K562 (cell line): Measurements from ENCODE around the gene BNIP5. TPM values are rescaled to one million over a fixed set of nuclear protein-coding genes. Genes with fewer than 3 reads are reported as not detected.
A peak's percentile ranks its signal among the peaks of the same experiment; 100 is the strongest.

Experiments used
- BACH1 ChIP-seq: fragments of 200-800 bp; sonication (Bioruptor generic); IDR thresholded peaks from 2 replicates; pipeline ENCODE4 v1.6.1; 2016; ENCODE audit warnings: missing genetic modification characterization, missing compliant biosample characterization
- BMI1 ChIP-seq: fragments of 150-350 bp; IDR thresholded peaks from 2 replicates; pipeline ENCODE4 v1.6.1; 2014; ENCODE audit warnings: low read length
- CREB1 ChIP-seq, 2 experiments: sonication (generic) in 1 of 2; formaldehyde crosslinking in 1 of 2; IDR thresholded peaks; 2 replicates each; pipeline versions ENCODE4 v1.6.1 to v1.8.0; 2012 to 2022; ENCODE audit warnings: inconsistent platforms in 1 of 2, mild to moderate bottlenecking in 1 of 2, missing genetic modification reagents in 1 of 2, moderate library complexity in 1 of 2
- FOSL1 ChIP-seq: fragments of 200-800 bp; sonication (Bioruptor generic); conservative IDR thresholded peaks from 2 replicates; pipeline ENCODE4 v1.6.1; 2016; ENCODE audit warnings: missing genetic modification characterization, missing compliant biosample characterization
- GABPB2 ChIP-seq: fragments of 250-450 bp; sonication (Bioruptor Pico); conservative IDR thresholded peaks from 2 replicates; pipeline ENCODE4 v1.5.1; 2021; ENCODE audit warnings: mild to moderate bottlenecking
- HDAC8 ChIP-seq: fragments of 450-650 bp; IDR thresholded peaks from 2 replicates; pipeline ENCODE4 v1.6.1; 2016; ENCODE audit warnings: mild to moderate bottlenecking, missing genetic modification characterization, moderate library complexity, missing compliant biosample characterization
- HMG20B ChIP-seq: fragments of 250-450 bp; sonication (Bioruptor Pico); IDR thresholded peaks from 2 replicates; pipeline ENCODE4 v1.5.0; 2021; ENCODE audit warnings: mild to moderate bottlenecking
- KDM5B ChIP-seq: fragments of 200-600 bp; sonication (generic); IDR thresholded peaks from 2 replicates; pipeline ENCODE4 v1.6.1; 2012; ENCODE audit warnings: low read depth, mild to moderate bottlenecking, moderate library complexity, low read length, control low read depth, inconsistent platforms; ENCODE audit not compliant: insufficient replicate concordance
- KLF16 ChIP-seq: IDR thresholded peaks from 2 replicates; pipeline ENCODE4 v1.6.1; 2016; ENCODE audit warnings: antibody characterized with exemption
- L3MBTL2 ChIP-seq: fragments of 450-650 bp; IDR thresholded peaks from 2 replicates; pipeline ENCODE4 v1.6.1; 2016; ENCODE audit warnings: mild to moderate bottlenecking, moderate library complexity
- MCM7 ChIP-seq, 2 experiments: fragments of 450-650 bp; IDR thresholded peaks; 2 replicates each; pipeline ENCODE4 v1.6.1; 2016 to 2018
- MYC ChIP-seq, 2 experiments: fragments of 250-450 bp in 1 of 2; sonication (Bioruptor Pico) in 1 of 2; IDR thresholded peaks; 2 replicates each; pipeline versions ENCODE4 v1.5.1 to v1.6.1; 2012 to 2021; ENCODE audit warnings: low read depth in 2 of 2, borderline replicate concordance in 1 of 2, improper control_type of control experiment in 1 of 2, low read length in 1 of 2, mild to moderate bottlenecking in 1 of 2, moderate library complexity in 1 of 2
- PHB2 ChIP-seq: fragments of 450-650 bp; IDR thresholded peaks from 2 replicates; pipeline ENCODE4 v1.6.1; 2017; ENCODE audit warnings: low read depth
- PHF20 ChIP-seq: fragments of 450-650 bp; IDR thresholded peaks from 2 replicates; pipeline ENCODE4 v1.6.1; 2018; ENCODE audit not compliant: partially characterized antibody
- PURB ChIP-seq: sonication (generic); formaldehyde crosslinking; IDR thresholded peaks from 2 replicates; pipeline ENCODE4 v1.9.0; 2021; ENCODE audit warnings: low read depth, mild to moderate bottlenecking, missing genetic modification reagents
- SOX6 ChIP-seq: fragments of 450-650 bp; IDR thresholded peaks from 2 replicates; pipeline ENCODE4 v1.6.1; 2014; ENCODE audit warnings: mild to moderate bottlenecking
- SRSF3 ChIP-seq: fragments of 200-400 bp; formaldehyde crosslinking; IDR thresholded peaks from 2 replicates; pipeline ENCODE4 v1.6.1; 2016; ENCODE audit warnings: mild to moderate bottlenecking, low read length, moderate library complexity; ENCODE audit not compliant: insufficient read depth
- TOE1 ChIP-seq, 2 experiments: fragments of 450-650 bp in 1 of 2; sonication (generic) in 1 of 2; formaldehyde crosslinking in 1 of 2; IDR thresholded peaks; 2 replicates each; pipeline versions ENCODE4 v1.7.1 to v1.8.0; 2016 to 2022; ENCODE audit warnings: borderline replicate concordance in 2 of 2, mild to moderate bottlenecking in 2 of 2, antibody characterized with exemption in 1 of 2, inconsistent platforms in 1 of 2, low read depth in 1 of 2, missing genetic modification reagents in 1 of 2, moderate library complexity in 1 of 2
- ZC3H4 ChIP-seq: sonication (generic); formaldehyde crosslinking; IDR thresholded peaks from 2 replicates; pipeline ENCODE4 v1.9.0; 2021; ENCODE audit warnings: missing genetic modification reagents, borderline replicate concordance
- polyA plus RNA-seq, 8 experiments: library from polyadenylated mRNA; depleted of rRNA in 4 of 8; stranded (reverse) in 5 of 8; unstranded in 3 of 8; fragments of >200 nt; fragmentation: Nextera tagmentation in 2 of 8; fragmentation: Illumina TruSeq in 1 of 8; extraction: Ambion mirVana in 2 of 8; extraction: Trizol in 1 of 8; gene quantifications; 2 replicates each; pipeline versions ENCODE4 v1.2.1 to v1.2.3, GENCODE V29; 2011 to 2014; ENCODE audit warnings: inconsistent platforms in 1 of 8, missing spikeins in 1 of 8
- total RNA-seq, 7 experiments: library from RNA; depleted of rRNA in 6 of 7; stranded (reverse); fragments of >200 nt in 6 of 7; fragmentation: Illumina TruSeq in 2 of 7; extraction: Trizol in 2 of 7; gene quantifications; 2 replicates each; pipeline versions ENCODE4 v1.2.1 to v1.2.3, GENCODE V29; 2011 to 2021; ENCODE audit warnings: low replicate concordance in 1 of 7
- TF ChIP-seq, protein P1 (sequence below): fragments of 450-650 bp; IDR thresholded peaks from 2 replicates; pipeline ENCODE4 v1.6.1; 2017; ENCODE audit warnings: mild to moderate bottlenecking, moderate library complexity
- TF ChIP-seq, protein P2 (sequence below), 2 experiments: fragments of 250-450 bp in 1 of 2; fragments of 450-650 bp in 1 of 2; sonication (Bioruptor Pico) in 1 of 2; IDR thresholded peaks; 2 replicates each; pipeline versions ENCODE4 v1.6.1 to v1.8.0; 2016 to 2021; ENCODE audit warnings: mild to moderate bottlenecking in 2 of 2, moderate library complexity in 2 of 2, missing compliant biosample characterization in 1 of 2, missing genetic modification characterization in 1 of 2
- TF ChIP-seq, protein P3 (sequence below): fragments of 250-450 bp; sonication (Bioruptor Pico); IDR thresholded peaks from 2 replicates; pipeline ENCODE4 v1.4.0; 2020; ENCODE audit warnings: mild to moderate bottlenecking, moderate library complexity
- TF ChIP-seq, protein P4 (sequence below): fragments of 250-450 bp; sonication (Bioruptor Pico); IDR thresholded peaks from 2 replicates; pipeline ENCODE4 v1.8.0; 2021; ENCODE audit warnings: moderate library complexity, mild to moderate bottlenecking, inconsistent platforms

Gene BNIP5
- total and polyA plus RNA-seq, 9 of the 15 experiments (the other 6 are each of a cell fraction or from before 2014, with no cell fraction given) = not detected

DNA sequence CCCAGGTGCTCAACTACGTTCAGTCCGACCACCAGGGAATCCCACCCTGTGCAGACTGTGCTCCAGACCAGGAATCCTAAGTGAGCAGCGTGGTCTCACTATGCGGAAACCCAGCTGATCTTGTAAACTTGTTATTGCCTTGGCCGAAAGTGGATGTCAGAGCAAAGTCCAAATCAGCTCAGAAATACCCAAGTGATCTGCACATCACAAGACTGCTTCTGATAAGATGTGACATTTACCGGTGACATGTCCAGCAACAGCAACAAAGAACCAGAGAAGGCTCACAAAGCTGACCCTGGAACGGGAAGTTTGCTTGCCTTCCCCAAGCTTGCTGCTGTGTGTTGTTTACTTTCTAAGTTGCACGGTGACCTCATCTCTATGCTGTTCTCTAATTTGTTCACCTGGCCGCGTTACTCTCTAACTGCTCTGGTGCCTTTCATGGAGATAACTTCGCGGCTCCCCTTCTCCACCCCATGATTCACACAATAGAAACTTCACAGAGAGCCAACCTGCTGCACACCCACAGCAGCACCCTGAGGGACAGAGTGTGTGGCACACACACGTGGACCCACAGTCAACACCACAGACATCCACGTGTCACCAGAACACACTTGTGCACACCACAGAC is 1.7 kb downstream of the BNIP5 start (continued):
- TF ChIP-seq MYC (IDR thresholded peaks at IDR 0.05; ENCODE audit: low read depth, low read length) = peak; percentile 20; the same call in 1 of the 2 replicates
- 0 out of 2 replicates have a peak, but pooled peaks have one; percentile 16 for TF ChIP-seq MYC (CRISPR knock-in tag; IDR thresholded peaks at IDR 0.05; ENCODE audit: borderline replicate concordance, low read depth)
- TF ChIP-seq, protein P1, sequence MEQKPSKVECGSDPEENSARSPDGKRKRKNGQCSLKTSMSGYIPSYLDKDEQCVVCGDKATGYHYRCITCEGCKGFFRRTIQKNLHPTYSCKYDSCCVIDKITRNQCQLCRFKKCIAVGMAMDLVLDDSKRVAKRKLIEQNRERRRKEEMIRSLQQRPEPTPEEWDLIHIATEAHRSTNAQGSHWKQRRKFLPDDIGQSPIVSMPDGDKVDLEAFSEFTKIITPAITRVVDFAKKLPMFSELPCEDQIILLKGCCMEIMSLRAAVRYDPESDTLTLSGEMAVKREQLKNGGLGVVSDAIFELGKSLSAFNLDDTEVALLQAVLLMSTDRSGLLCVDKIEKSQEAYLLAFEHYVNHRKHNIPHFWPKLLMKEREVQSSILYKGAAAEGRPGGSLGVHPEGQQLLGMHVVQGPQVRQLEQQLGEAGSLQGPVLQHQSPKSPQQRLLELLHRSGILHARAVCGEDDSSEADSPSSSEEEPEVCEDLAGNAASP = no peak
- TF ChIP-seq, protein P2, sequence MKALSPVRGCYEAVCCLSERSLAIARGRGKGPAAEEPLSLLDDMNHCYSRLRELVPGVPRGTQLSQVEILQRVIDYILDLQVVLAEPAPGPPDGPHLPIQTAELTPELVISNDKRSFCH (CRISPR knock-in tag; IDR thresholded peaks at IDR 0.05) = no peak
- TF ChIP-seq, protein P2 (tag; IDR thresholded peaks at IDR 0.05) = peak; percentile 86
- no peak for TF ChIP-seq BMI1
- no peak for TF ChIP-seq BACH1 (tag)
- TF ChIP-seq KDM5B = no peak
- TF ChIP-seq, protein P3, sequence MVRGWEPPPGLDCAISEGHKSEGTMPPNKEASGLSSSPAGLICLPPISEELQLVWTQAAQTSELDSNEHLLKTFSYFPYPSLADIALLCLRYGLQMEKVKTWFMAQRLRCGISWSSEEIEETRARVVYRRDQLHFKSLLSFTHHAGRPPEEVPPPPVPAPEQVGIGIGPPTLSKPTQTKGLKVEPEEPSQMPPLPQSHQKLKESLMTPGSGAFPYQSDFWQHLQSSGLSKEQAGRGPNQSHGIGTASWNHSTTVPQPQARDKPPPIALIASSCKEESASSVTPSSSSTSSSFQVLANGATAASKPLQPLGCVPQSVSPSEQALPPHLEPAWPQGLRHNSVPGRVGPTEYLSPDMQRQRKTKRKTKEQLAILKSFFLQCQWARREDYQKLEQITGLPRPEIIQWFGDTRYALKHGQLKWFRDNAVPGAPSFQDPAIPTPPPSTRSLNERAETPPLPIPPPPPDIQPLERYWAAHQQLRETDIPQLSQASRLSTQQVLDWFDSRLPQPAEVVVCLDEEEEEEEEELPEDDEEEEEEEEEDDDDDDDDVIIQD (CRISPR knock-in tag) = no peak
- peak; percentile 36 for TF ChIP-seq L3MBTL2
- no peak for TF ChIP-seq HDAC8 (tag)
- no peak for TF ChIP-seq SRSF3
- TF ChIP-seq MCM7 (IDR thresholded peaks at IDR 0.05) = no peak
- peak; percentile 56; the same call in 1 of the 2 replicates for TF ChIP-seq SOX6
- no peak for TF ChIP-seq ZC3H4 (CRISPR knock-in tag)
- TF ChIP-seq GABPB2 (CRISPR knock-in tag) = no peak
- TF ChIP-seq TOE1 (IDR thresholded peaks at IDR 0.05; ENCODE audit: borderline replicate concordance) = no peak
- no peak for TF ChIP-seq TOE1 (CRISPR knock-in tag; IDR thresholded peaks at IDR 0.05; ENCODE audit: borderline replicate concordance, low read depth)
- no peak for TF ChIP-seq PHB2
- TF ChIP-seq FOSL1 = no peak
- TF ChIP-seq KLF16 = no peak
- no peak for TF ChIP-seq PHF20
- TF ChIP-seq, protein P4, sequence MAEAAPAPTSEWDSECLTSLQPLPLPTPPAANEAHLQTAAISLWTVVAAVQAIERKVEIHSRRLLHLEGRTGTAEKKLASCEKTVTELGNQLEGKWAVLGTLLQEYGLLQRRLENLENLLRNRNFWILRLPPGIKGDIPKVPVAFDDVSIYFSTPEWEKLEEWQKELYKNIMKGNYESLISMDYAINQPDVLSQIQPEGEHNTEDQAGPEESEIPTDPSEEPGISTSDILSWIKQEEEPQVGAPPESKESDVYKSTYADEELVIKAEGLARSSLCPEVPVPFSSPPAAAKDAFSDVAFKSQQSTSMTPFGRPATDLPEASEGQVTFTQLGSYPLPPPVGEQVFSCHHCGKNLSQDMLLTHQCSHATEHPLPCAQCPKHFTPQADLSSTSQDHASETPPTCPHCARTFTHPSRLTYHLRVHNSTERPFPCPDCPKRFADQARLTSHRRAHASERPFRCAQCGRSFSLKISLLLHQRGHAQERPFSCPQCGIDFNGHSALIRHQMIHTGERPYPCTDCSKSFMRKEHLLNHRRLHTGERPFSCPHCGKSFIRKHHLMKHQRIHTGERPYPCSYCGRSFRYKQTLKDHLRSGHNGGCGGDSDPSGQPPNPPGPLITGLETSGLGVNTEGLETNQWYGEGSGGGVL = no peak
- TF ChIP-seq HMG20B (CRISPR knock-in tag) = no peak
- no peak for TF ChIP-seq PURB
- TF ChIP-seq CREB1 (IDR thresholded peaks at IDR 0.05) = no peak
- TF ChIP-seq CREB1 (CRISPR knock-in tag; IDR thresholded peaks at IDR 0.05) = 0 out of 2 replicates have a peak, but pooled peaks have one; percentile 40
